GM23248 (cell line): ENCODE results near the gene ERP27. TPM values are rescaled to one million over a fixed set of nuclear protein-coding genes. Genes with fewer than 3 reads are reported as not detected.
A peak's percentile ranks its signal among the peaks of the same experiment; 100 is the strongest.

Experiments
- DNase-seq: peaks from one replicate; pipeline ENCODE4 v3.0.0-alpha.2; 2015
- H2AFZ ChIP-seq: fragments of 200-600 bp; sonication (generic); 2 replicates; pipeline ENCODE4 v1.6.1; 2016; ENCODE audit warnings: antibody characterized with exemption
- H3F3A ChIP-seq: fragments of 200-600 bp; sonication (generic); 2 replicates; pipeline ENCODE4 v1.6.1; 2016; ENCODE audit warnings: mild to moderate bottlenecking, antibody characterized with exemption, mixed run types; ENCODE audit not compliant: insufficient read depth
- H3K27ac ChIP-seq: fragments of 200-600 bp; sonication (generic); 2 replicates; pipeline ENCODE4 v1.5.1; 2016; ENCODE audit warnings: mild to moderate bottlenecking
- H3K27me3 ChIP-seq: fragments of 200-600 bp; sonication (generic); replicated peaks from 2 replicates; pipeline ENCODE4 v1.6.1; 2016; ENCODE audit warnings: mild to moderate bottlenecking; ENCODE audit not compliant: insufficient read depth
- H3K36me3 ChIP-seq: fragments of 200-600 bp; sonication (generic); 2 replicates; pipeline ENCODE4 v1.6.1; 2016; ENCODE audit warnings: low read depth, mild to moderate bottlenecking
- H3K4me1 ChIP-seq: fragments of 200-600 bp; sonication (generic); 2 replicates; pipeline ENCODE4 v1.6.1; 2016; ENCODE audit warnings: mild to moderate bottlenecking; ENCODE audit not compliant: insufficient read depth
- H3K4me2 ChIP-seq: fragments of 200-600 bp; sonication (generic); one replicate; pipeline ENCODE4 v1.6.1; 2016; ENCODE audit warnings: mild to moderate bottlenecking; ENCODE audit not compliant: unreplicated experiment
- H3K4me3 ChIP-seq: fragments of 200-600 bp; sonication (generic); 2 replicates; pipeline ENCODE4 v1.5.1; 2016; ENCODE audit warnings: mild to moderate bottlenecking
- H3K79me2 ChIP-seq: fragments of 200-600 bp; sonication (generic); 2 replicates; pipeline ENCODE4 v1.6.1; 2016; ENCODE audit warnings: mild to moderate bottlenecking; ENCODE audit not compliant: insufficient read depth
- H3K9ac ChIP-seq: fragments of 200-600 bp; sonication (generic); 2 replicates; pipeline ENCODE4 v1.6.1; 2016; ENCODE audit warnings: mild to moderate bottlenecking
- H3K9me2 ChIP-seq: fragments of 200-600 bp; sonication (generic); 2 replicates; pipeline ENCODE4 v1.6.1; 2016; ENCODE audit warnings: mixed run types, mild to moderate bottlenecking, moderate library complexity; ENCODE audit not compliant: insufficient read depth
- H3K9me3 ChIP-seq: fragments of 200-600 bp; sonication (generic); one replicate; pipeline ENCODE4 v1.6.1; 2017; ENCODE audit warnings: low read depth
- H4K20me1 ChIP-seq: fragments of 200-600 bp; sonication (generic); 2 replicates; pipeline ENCODE4 v1.6.0; 2016; ENCODE audit not compliant: insufficient read depth
- EZH2 ChIP-seq: fragments of 200-600 bp; sonication (generic); IDR thresholded peaks from 2 replicates; pipeline ENCODE4 v1.6.1; 2018; ENCODE audit warnings: antibody characterized with exemption, mild to moderate bottlenecking; ENCODE audit not compliant: insufficient read depth, poor library complexity, severe bottlenecking
- EZH2phosphoT487 ChIP-seq: fragments of 200-600 bp; sonication (generic); IDR thresholded peaks from 2 replicates; pipeline ENCODE4 v1.6.1; 2018; ENCODE audit warnings: antibody characterized with exemption, moderate library complexity, mild to moderate bottlenecking, low read depth; ENCODE audit not compliant: insufficient read depth
- WGBS, 2 experiments: methylation state at CpG; one replicate each; pipeline ENCODE4 v1.1.6; 2015 to 2017; ENCODE audit warnings: low lambda C conversion rate in 2 of 2, low coverage in 1 of 2; ENCODE audit errors: missing lambda C conversion rate in 2 of 2; 5-methylcytosine and 5-hydroxymethylcytosine counted together
- in situ Hi-C: fragments of 300-500 bp; cut with MboI; formaldehyde crosslinking; loops from 2 replicates; pipeline ENCODE4 v1.15.0; 2020
- polyA plus RNA-seq: library from polyadenylated mRNA; unstranded; fragments of >200 nt; fragmentation: Nextera tagmentation; extraction: Ambion mirVana; gene quantifications from 2 replicates; pipeline ENCODE4 v1.2.1, GENCODE V29; 2016
- total RNA-seq: library from RNA; depleted of rRNA; stranded (reverse); fragments of >200 nt; shearing (Covaris generic); gene quantifications from 2 replicates; pipeline ENCODE4 v1.2.3, GENCODE V29; 2014

The ERP27 gene
- total and polyA plus RNA-seq, 2 experiments from 2014 or later = not detected

DNA sequence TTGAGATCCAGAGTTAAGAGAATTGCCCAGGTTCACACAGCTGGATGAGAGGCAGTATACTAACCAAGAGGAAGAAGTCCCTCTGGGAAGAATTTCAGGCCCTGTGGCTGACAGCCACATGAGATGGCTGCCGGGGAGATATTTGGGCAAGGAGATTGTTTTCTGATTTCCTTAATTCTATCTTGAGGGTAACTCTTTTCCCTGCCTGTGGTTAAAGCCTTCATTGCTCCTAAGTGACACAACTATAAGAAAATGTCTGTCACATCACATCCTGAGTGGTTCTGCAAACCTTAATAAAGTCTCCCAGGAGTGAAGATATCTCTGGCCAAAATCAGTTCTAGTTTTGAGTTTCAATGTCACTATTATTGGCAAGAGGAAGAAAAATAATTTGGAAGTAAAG is 13.5 kb upstream of the ERP27 start:
- H3K27me3 ChIP-seq = no peaks in the 10 kb centered on the region
- in situ Hi-C loops = no loop called here
- peaks cover 29% of the 10 kb centered on the region for H3K4me1 ChIP-seq
- H4K20me1 ChIP-seq = no peaks in the 10 kb centered on the region
- H3K9ac ChIP-seq = peak overlapping the region; percentile 13
- TF ChIP-seq EZH2phosphoT487 (no peak), EZH2 (no peak)
- H3K9me2 ChIP-seq = no peaks in the 10 kb centered on the region
- H3F3A ChIP-seq = peaks cover 30% of the 10 kb centered on the region
- H3K4me3 ChIP-seq = no peak overlapping the region
- no peaks in the 10 kb centered on the region for H3K36me3 ChIP-seq
- H3K9me3 ChIP-seq = no peaks in the 10 kb centered on the region
- WGBS, 2 experiments = 0 to 6% methylated on average over 1 of the region's 1 CpG
- H3K4me2 ChIP-seq = peak overlapping the region; percentile 45
- H2AFZ ChIP-seq = peak overlapping the region; percentile 69
- peak overlapping the region; percentile 78 for H3K27ac ChIP-seq
- H3K79me2 ChIP-seq = no peaks in the 10 kb centered on the region
- DNase-seq = peak; percentile 22

DNA sequence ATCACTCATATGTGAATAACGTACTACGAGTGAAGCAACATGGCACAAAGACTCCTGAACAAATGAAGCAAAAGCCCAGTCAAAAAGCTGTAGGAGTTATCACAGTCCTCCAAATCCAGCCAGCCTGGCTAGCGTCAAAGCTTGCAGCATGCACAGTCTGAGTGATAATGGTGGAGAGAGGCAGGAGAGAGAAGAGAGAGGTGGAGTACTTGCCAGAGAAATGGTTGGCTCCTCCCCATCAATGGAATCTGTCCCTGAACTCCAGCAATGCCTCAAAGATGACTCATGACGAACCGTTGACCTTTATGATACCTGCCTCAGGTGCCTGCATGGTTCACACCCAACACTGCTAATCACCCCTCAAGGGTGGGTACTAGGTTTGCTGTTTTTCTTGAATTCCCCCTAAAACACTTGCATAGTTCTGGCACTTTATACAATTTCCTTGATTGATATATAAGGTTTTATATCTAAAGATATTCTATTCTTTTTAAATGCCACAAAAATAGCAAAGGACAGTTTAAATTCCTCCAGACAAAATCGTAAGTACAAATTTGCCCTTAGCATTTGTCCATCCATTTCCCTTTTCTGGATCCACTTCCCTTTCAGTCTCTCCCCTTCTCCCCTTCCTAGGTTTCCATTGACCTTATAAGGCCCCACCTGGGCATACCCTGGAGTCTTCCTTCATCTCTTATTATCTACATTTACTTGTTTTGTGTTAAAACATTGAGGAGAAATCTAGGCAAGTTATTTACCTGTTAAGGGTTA is 12.8 kb upstream of the ERP27 start:
- H2AFZ ChIP-seq = peak overlapping the region; percentile 69
- H3K4me3 ChIP-seq = no peak overlapping the region
- no peaks in the 10 kb centered on the region for H3K9me3 ChIP-seq
- no peaks in the 10 kb centered on the region for H3K9me2 ChIP-seq
- H3K27me3 ChIP-seq = no peaks in the 10 kb centered on the region
- TF ChIP-seq EZH2 = no peak
- TF ChIP-seq EZH2phosphoT487 = no peak
- in situ Hi-C loops = no loop called here
- H3K27ac ChIP-seq = peak overlapping the region; percentile 78
- DNase-seq = no peak
- H3F3A ChIP-seq = peaks cover 30% of the 10 kb centered on the region
- peaks cover 29% of the 10 kb centered on the region for H3K4me1 ChIP-seq
- 90 to 93% methylated on average over 6 of the region's 6 CpGs for WGBS, 2 experiments
- no peak overlapping the region for H3K4me2 ChIP-seq
- no peaks in the 10 kb centered on the region for H3K79me2 ChIP-seq
- peak overlapping the region; percentile 13; the same call in 1 of the 2 replicates for H3K9ac ChIP-seq
- H3K36me3 ChIP-seq = no peaks in the 10 kb centered on the region
- no peaks in the 10 kb centered on the region for H4K20me1 ChIP-seq

DNA sequence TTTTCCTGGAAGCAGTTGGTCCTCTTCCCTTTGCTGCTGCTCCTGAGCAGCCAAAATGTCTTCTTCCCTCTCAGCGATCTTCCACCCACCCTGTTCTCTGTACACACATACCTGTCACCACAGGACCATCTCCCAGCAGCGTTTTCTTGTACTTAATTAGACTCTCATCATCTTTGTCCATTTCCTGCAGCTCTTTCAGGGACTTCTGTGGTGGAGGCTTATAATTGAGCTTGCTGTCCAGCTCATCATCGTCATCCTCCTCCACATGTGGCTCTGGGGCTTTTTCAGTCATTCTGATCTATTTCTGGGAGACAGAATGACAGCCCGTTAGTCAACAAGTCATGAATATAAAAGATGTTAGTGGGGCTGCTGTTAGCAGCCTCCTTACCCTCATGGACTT is 12.1 kb upstream of the ERP27 start:
- Histone ChIP-seq H4K20me1 (no peaks in the 10 kb centered on the region), H3K27me3 (no peaks in the 10 kb centered on the region), H3K4me1 (peaks cover 29% of the 10 kb centered on the region), H3K9me2 (no peaks in the 10 kb centered on the region), H2AFZ (no peak overlapping the region), H3K4me2 (no peak overlapping the region), H3K79me2 (no peaks in the 10 kb centered on the region), H3K36me3 (no peaks in the 10 kb centered on the region), H3K9ac (no peak overlapping the region), H3F3A (peaks cover 30% of the 10 kb centered on the region), H3K9me3 (no peaks in the 10 kb centered on the region), H3K27ac (no peak overlapping the region), H3K4me3 (no peak overlapping the region)
- in situ Hi-C loops = no loop called here
- WGBS, 2 experiments = 66 to 77% methylated on average over 4 of the region's 4 CpGs
- TF ChIP-seq EZH2 (no peak), EZH2phosphoT487 (no peak)
- DNase-seq = no peak

DNA sequence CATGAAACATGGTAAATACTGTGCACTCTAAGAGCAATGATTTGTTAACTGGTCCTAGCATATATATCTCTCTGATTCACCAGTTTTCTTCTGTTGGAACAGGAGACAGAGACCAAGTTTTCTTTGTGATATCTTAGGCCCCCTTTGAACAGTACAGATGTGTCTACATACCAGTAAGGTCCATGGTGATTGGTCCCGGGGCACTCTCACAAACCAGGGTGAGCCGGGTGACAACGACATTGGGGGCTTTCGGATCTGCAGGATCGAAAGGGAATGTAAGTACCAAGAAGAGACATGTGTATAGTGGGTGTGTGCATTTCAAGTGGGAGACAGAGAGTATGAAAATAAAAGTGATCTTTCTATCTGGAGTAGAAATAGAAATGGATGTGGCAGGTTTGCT is 11.3 kb upstream of the ERP27 start:
- no peak overlapping the region for H3K27ac ChIP-seq
- no peaks in the 10 kb centered on the region for H3K9me2 ChIP-seq
- no peaks in the 10 kb centered on the region for H4K20me1 ChIP-seq
- peaks cover 30% of the 10 kb centered on the region for H3F3A ChIP-seq
- H3K9me3 ChIP-seq = no peaks in the 10 kb centered on the region
- no peak for TF ChIP-seq EZH2
- no peak for TF ChIP-seq EZH2phosphoT487
- no peak for DNase-seq
- H3K36me3 ChIP-seq = no peaks in the 10 kb centered on the region
- no peaks in the 10 kb centered on the region for H3K79me2 ChIP-seq
- no peak overlapping the region for H3K9ac ChIP-seq
- no peaks in the 10 kb centered on the region for H3K27me3 ChIP-seq
- in situ Hi-C loops = no loop called here
- no peak overlapping the region for H3K4me3 ChIP-seq
- no peak overlapping the region for H2AFZ ChIP-seq
- no peak overlapping the region for H3K4me2 ChIP-seq
- peaks cover 29% of the 10 kb centered on the region for H3K4me1 ChIP-seq
- 98 to 99% methylated on average over 5 of the region's 5 CpGs for WGBS, 2 experiments
